Stomach (tissue), 9 donors: ENCODE measurements around the gene ZNF182. TPM values are rescaled to one million over a fixed set of nuclear protein-coding genes. Genes with fewer than 3 reads are reported as not detected.

ENCODE experiments used
- DNase-seq, 2 donors: peaks; one replicate each; pipeline versions ENCODE4 v3.0.0 to v3.0.0-alpha.2; 2013 to 2019
- H3K27ac ChIP-seq, 5 donors: fragments of 200-600 bp in 4 of 5; sonication (generic) in 4 of 5; one replicate each; pipeline ENCODE4 v1.5.1; 2013 to 2019; ENCODE audit warnings: mild to moderate bottlenecking in 1 of 5, moderate library complexity in 1 of 5
- H3K27me3 ChIP-seq, 3 donors: fragments of 200-600 bp; sonication (generic); one replicate each; pipeline ENCODE4 v1.5.1; 2017 to 2019; ENCODE audit warnings: mixed run types in 1 of 3
- H3K36me3 ChIP-seq, 4 donors: fragments of 200-600 bp; sonication (generic); 1 replicate in 3 of 4; 2 replicates in 1 of 4; pipeline ENCODE4 v1.5.1; 2016 to 2019
- H3K4me1 ChIP-seq, 4 donors: fragments of 200-600 bp; sonication (generic); one replicate each; pipeline ENCODE4 v1.5.1; 2016 to 2019
- H3K4me3 ChIP-seq, 4 donors: fragments of 200-600 bp; sonication (generic) in 3 of 4; one replicate each; pipeline ENCODE4 v1.5.1; 2016 to 2019; ENCODE audit warnings: mild to moderate bottlenecking in 1 of 4
- H3K9me3 ChIP-seq, 4 donors: fragments of 200-600 bp; sonication (generic); one replicate each; pipeline ENCODE4 v1.5.1; 2016 to 2019
- CTCF ChIP-seq, 7 experiments: fragments of 450-650 bp in 4 of 7; fragments of 200-600 bp in 3 of 7; sonication (generic) in 3 of 7; IDR thresholded peaks; one replicate each; pipeline ENCODE4 v1.5.1; 2016 to 2019; ENCODE audit warnings: antibody characterized with exemption in 7 of 7, control low read depth in 2 of 7, mild to moderate bottlenecking in 1 of 7
- EP300 ChIP-seq: sonication (generic); formaldehyde crosslinking; IDR thresholded peaks from one replicate; pipeline ENCODE4 v1.6.1; 2017; ENCODE audit warnings: antibody characterized with exemption
- POLR2A ChIP-seq, 4 donors: fragments of 450-650 bp; IDR thresholded peaks; one replicate each; pipeline ENCODE4 v1.6.1; 2016; ENCODE audit warnings: antibody characterized with exemption in 4 of 4, control low read depth in 2 of 4, mild to moderate bottlenecking in 1 of 4, moderate library complexity in 1 of 4
- POLR2AphosphoS5 ChIP-seq, 3 donors: sonication (generic); formaldehyde crosslinking; IDR thresholded peaks; one replicate each; pipeline ENCODE4 v1.6.1; 2016; ENCODE audit warnings: antibody characterized with exemption in 3 of 3
- WGBS, 5 donors: extraction: QIAGEN DNeasy Blood & Tissue Kit in 3 of 5; methylation state at CpG; one replicate each; pipeline versions ENCODE4 v1.1.5 to v1.1.7; 2013 to 2018; 5-methylcytosine and 5-hydroxymethylcytosine counted together
- intact Hi-C: fragments of 100-400 bp; cut with DNase I; formaldehyde crosslinking; loops from one replicate; pipeline ENCODE4 v1.15.1; 2023; ENCODE audit warnings: low total_unique reads
- polyA plus RNA-seq, 3 donors: library from polyadenylated mRNA; stranded (reverse); fragments of 200-250 nt; gene quantifications; one replicate each; pipeline ENCODE4 v1.2.3, GENCODE V29; 2013
- total RNA-seq, 5 donors: library from RNA; depleted of rRNA; stranded (reverse); fragments of >200 nt; gene quantifications; one replicate each; pipeline versions ENCODE4 v1.1.0 to v1.2.3, GENCODE V29; 2014 to 2016
- donor health status: healthy with polysubstance abuse.
- donor health status: Bipolar disorder and iron deficiency.
- donor health status: healthy.

The ZNF182 gene
- total and polyA plus RNA-seq, 8 donors = 1.7 to 23.3 (median 4.3) TPM

- TF ChIP-seq EP300 (no peak), CTCF (IDR thresholded peaks at IDR 0.05) (no peak), POLR2AphosphoS5 (IDR thresholded peaks at IDR 0.05) (no peak), POLR2A (IDR thresholded peaks at IDR 0.05) (no peak)
- no peak overlapping the region for H3K27ac ChIP-seq
- intact Hi-C loops = no loop called here
- no peak overlapping the region for H3K4me3 ChIP-seq
- no peaks in the 10 kb centered on the region for H3K36me3 ChIP-seq
- H3K4me1 ChIP-seq = no peaks in the 10 kb centered on the region
- DNase-seq = no peak
- H3K27me3 ChIP-seq = no peaks in the 10 kb centered on the region
- no peaks in the 10 kb centered on the region for H3K9me3 ChIP-seq
- 77 to 97% (median 89%) methylated on average over 2 of the region's 2 CpGs for WGBS, 5 donors
Observed at GRCh38 chrX:47927212-47927611, 76.6 kb downstream of the ZNF182 start.

Other genes with a start within 250 kb of the ZNF182 start
- 10 to 100 TPM in 1 of 5 donors, 1 to 10 TPM in 4; 2.0 to 10.5 (median 4.0) TPM for gene ZNF81, start 167.1 kb downstream of the ZNF182 start, total RNA-seq
- gene ZNF81, start 167.1 kb downstream of the ZNF182 start, polyA plus RNA-seq = 1 to 10 TPM in 1 of 3 donors, under 1 TPM in 2; 0.46 to 1.3 (median 0.56) TPM
- gene SPACA5, start 3.0 kb upstream of the ZNF182 start, total RNA-seq = not detected
- under 1 TPM in 1 of 3 donors, not detected in 2; 0.38 TPM for gene SPACA5, start 3.0 kb upstream of the ZNF182 start, polyA plus RNA-seq
- gene ZNF630, start 67.7 kb upstream of the ZNF182 start, total RNA-seq = 10 to 100 TPM in 2 of 5 donors, 1 to 10 TPM in 3; 1.6 to 13.3 (median 6.1) TPM
- 1 to 10 TPM; 1.8 to 2.6 (median 1.8) TPM for gene ZNF630, start 67.7 kb upstream of the ZNF182 start, polyA plus RNA-seq
- gene SPACA5B, start 126.6 kb upstream of the ZNF182 start, total RNA-seq = not detected
- not detected for gene SPACA5B, start 126.6 kb upstream of the ZNF182 start, polyA plus RNA-seq
- gene SSX5, start 192.8 kb upstream of the ZNF182 start, total RNA-seq = not detected
- not detected for gene SSX5, start 192.8 kb upstream of the ZNF182 start, polyA plus RNA-seq